ENCODE measurements around the gene RNF220.

GRCh38 chr1:44588551-44589210 is 183.6 kb downstream of the RNF220 start:
- TF ChIP-seq SIN3A (IDR thresholded peaks at IDR 0.05; ENCODE audit: borderline replicate concordance, low read depth, low read length) (no peak), POLR2AphosphoS5 (IDR thresholded peaks at IDR 0.05; ENCODE audit: low read depth, low read length) (no peak), ZBTB33 (IDR thresholded peaks at IDR 0.05; ENCODE audit: borderline replicate concordance, low read depth) (no peak), REST (IDR thresholded peaks at IDR 0.05; ENCODE audit: low read depth, low read length) (no peak), FOXJ3 (CRISPR knock-in tag; IDR thresholded peaks at IDR 0.05) (no peak), TCF12 (IDR thresholded peaks at IDR 0.05) (no peak), TEAD4 (IDR thresholded peaks at IDR 0.05; ENCODE audit: borderline replicate concordance, insufficient read depth) (no peak), CTCF (IDR thresholded peaks at IDR 0.05) (no peak), PBX3 (IDR thresholded peaks at IDR 0.05) (no peak)

Data from SK-N-SH (cell line).